Natural killer cell treated with Interleukin-12 subunit alpha and Interleukin-12 subunit beta and Interleukin-15 and Interleukin-18, amount 100 ng/mL, for 72 hours (primary cell): Measurements from ENCODE around the gene SUMF1. TPM values are rescaled to one million over a fixed set of nuclear protein-coding genes. Genes with fewer than 3 reads are reported as not detected.
"Not testable (repeated sequence)": the region's sequence is repeated elsewhere in the genome, so short reads cannot be mapped to it uniquely, and the experiment has no call there.

Experiments used
- ATAC-seq, 2 donors: fragments of 150-1000 bp; cut with Tn5 transposase in 1 of 2; sonication (Bioruptor Pico), chemical (Tn5 transposase) in 1 of 2; 2 replicates each; pipeline ENCODE4 v1.10.0; 2021
- DNase-seq: peaks from one replicate; pipeline ENCODE4 v3.0.0; 2022; ENCODE audit warnings: low spot score
- H3K27ac Mint-ChIP-seq, 2 donors: 1 replicate in 1 of 2; 2 replicates in 1 of 2; pipeline ENCODE4 v1.8.0; 2022; ENCODE audit warnings: mixed read lengths in 2 of 2, mild to moderate bottlenecking in 1 of 2, moderate library complexity in 1 of 2
- H3K27me3 Mint-ChIP-seq, 2 donors: 1 replicate in 1 of 2; 2 replicates in 1 of 2; pipeline ENCODE4 v1.8.0; 2022; ENCODE audit warnings: mixed read lengths in 2 of 2
- H3K36me3 Mint-ChIP-seq: one replicate; pipeline ENCODE4 v1.8.0; 2022; ENCODE audit warnings: mixed read lengths
- H3K4me1 Mint-ChIP-seq, 2 donors: 1 replicate in 1 of 2; 2 replicates in 1 of 2; pipeline ENCODE4 v1.8.0; 2022; ENCODE audit warnings: low read depth in 2 of 2, mixed read lengths in 2 of 2, mild to moderate bottlenecking in 1 of 2
- H3K4me3 Mint-ChIP-seq: one replicate; pipeline ENCODE4 v1.8.0; 2022; ENCODE audit warnings: mixed read lengths
- H3K9me3 Mint-ChIP-seq: 2 replicates; pipeline ENCODE4 v1.8.0; 2022; ENCODE audit warnings: mixed read lengths
- total RNA-seq, 2 donors: library from RNA; stranded (reverse); gene quantifications; one replicate each; pipeline ENCODE4 v1.2.3, GENCODE V29; 2022

Gene SUMF1
- total RNA-seq, 2 donors from 2014 or later = 13.6 to 13.7 TPM

DNA sequence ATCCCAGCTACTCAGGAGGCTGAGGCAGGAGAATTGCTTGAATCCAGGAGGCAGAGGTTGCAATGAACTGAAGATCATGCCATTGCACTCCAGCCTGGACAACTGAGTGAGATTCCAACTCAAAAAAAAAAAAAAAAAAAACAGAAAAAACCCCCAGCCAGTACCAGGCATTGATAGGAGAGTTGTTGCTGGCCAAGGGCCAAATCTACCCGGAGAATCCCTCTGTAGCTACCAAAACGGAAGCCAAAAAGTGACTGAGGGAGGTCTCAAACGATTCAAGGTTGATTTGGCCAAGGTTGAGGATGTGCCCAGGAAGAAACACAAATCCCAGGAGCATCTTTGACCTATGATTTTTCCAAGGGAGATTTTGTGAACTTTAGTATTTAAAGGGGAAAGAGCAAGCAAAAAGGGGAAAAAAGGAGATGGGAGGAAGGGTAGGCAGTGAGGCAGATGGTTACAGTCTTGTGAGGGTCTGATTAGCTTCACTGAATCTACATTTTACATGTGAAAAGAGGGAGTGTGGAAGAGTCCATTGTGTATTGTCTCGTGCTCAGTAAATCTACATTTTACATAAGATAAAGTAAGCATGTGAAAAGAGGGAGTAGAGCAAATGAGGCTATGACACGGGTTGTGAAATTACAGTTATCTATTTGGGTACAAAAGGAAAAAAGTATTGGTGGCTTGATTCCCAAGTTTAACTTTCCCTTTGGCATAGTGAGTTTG is 131.1 kb downstream of the SUMF1 start:
- Mint-ChIP-seq H3K27me3 (no peaks in the 10 kb centered on the region), H3K9me3 (no peaks in the 10 kb centered on the region), H3K36me3 (no peaks in the 10 kb centered on the region), H3K4me3 (no peak overlapping the region), H3K27ac (no peak overlapping the region), H3K4me1 (peaks cover 5 to 7% of the 10 kb centered on the region in 2 donors)
- ATAC-seq (no peak), DNase-seq (no peak)

- Mint-ChIP-seq H3K27ac (no peak overlapping the region), H3K4me1 (no peaks in the 10 kb centered on the region), H3K36me3 (peaks cover 8% of the 10 kb centered on the region), H3K27me3 (no peaks in the 10 kb centered on the region), H3K9me3 (peaks cover 8% of the 10 kb centered on the region), H3K4me3 (no peak overlapping the region)
- DNase-seq = no peak
- no peak for ATAC-seq
These were observed 132.5 kb downstream of the SUMF1 start for GRCh38 chr3:4334548-4334947.

DNA sequence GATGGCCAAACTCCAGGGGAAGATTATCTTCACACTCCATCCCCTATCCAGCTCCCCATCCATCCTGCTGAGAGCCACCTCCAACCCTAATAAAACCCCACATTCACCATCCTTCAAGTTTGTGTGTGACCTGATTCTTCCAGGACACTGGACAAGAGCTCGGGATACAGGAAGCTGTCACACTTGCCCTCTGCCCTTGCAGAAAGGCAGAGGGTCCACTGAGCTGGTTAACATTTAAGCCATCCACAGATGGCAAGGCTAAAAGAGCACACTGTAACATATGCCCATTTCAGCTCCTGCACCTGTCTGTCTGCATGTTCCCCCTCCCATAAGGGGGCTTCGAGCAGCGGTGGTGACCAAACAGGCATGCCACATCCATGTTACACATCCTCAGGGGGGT is 134.1 kb downstream of the SUMF1 start:
- Mint-ChIP-seq H3K9me3 (peaks cover 8% of the 10 kb centered on the region), H3K27me3 (no peaks in the 10 kb centered on the region), H3K27ac (no peak overlapping the region), H3K4me3 (no peak overlapping the region), H3K4me1 (no peaks in the 10 kb centered on the region), H3K36me3 (peaks cover 16% of the 10 kb centered on the region)
- ATAC-seq (no peak), DNase-seq (no peak)

DNA sequence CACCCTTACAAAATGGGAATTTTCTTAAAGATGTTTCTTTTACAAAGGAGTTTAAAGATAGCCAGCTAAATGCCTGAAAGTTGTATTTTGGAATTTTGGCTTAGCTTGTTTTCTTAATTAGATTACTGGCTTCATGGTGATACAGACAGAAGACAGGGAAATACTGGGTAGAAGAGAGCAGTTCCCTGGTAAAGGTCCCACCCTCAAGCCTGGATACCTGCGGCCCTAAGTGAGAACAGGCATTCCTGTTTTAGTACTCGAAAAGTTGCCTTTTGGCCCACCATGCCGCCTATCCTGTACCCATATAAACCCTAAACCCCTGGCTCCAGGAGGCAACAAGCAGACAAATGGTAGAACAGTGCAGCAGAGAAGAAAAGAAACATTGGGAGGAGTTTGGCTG is 134.5 kb downstream of the SUMF1 start:
- DNase-seq = no peak
- Mint-ChIP-seq H3K27ac (no peak overlapping the region), H3K36me3 (peaks cover 16% of the 10 kb centered on the region), H3K4me3 (no peak overlapping the region), H3K27me3 (no peaks in the 10 kb centered on the region), H3K9me3 (peaks cover 8% of the 10 kb centered on the region), H3K4me1 (no peaks in the 10 kb centered on the region)
- no peak for ATAC-seq

GRCh38 chr3:4332111-4332510 is 135.0 kb downstream of the SUMF1 start:
- no peak for DNase-seq
- Mint-ChIP-seq H3K36me3 (peaks cover 16% of the 10 kb centered on the region), H3K27ac (no peak overlapping the region), H3K4me1 (no peaks in the 10 kb centered on the region), H3K4me3 (no peak overlapping the region), H3K27me3 (no peaks in the 10 kb centered on the region), H3K9me3 (peaks cover 8% of the 10 kb centered on the region)
- no peak for ATAC-seq

DNA sequence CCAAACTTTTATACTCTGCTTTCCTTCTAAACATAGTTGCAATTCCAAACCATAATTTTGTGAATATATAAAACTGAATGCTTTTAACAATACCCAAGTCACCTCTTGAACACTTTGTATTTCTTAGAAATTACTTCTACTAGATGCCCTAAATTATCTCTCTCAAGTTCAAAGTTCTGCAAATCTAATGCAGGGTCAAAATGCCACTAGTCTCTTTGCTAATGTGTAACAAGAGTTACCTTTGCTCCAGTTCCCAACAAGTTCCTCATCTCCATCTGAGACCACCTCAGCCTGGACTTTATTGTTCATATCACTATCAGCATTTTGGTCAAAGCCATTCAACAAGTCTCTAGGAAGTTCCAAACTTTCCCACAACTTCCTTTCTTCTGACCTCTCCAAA is 137.3 kb downstream of the SUMF1 start:
- peaks cover 16% of the 10 kb centered on the region for H3K36me3 Mint-ChIP-seq
- not testable (repeated sequence) for H3K4me3 Mint-ChIP-seq, ATAC-seq, H3K9me3 Mint-ChIP-seq, H3K27me3 Mint-ChIP-seq, H3K4me1 Mint-ChIP-seq, DNase-seq, H3K27ac Mint-ChIP-seq

DNA sequence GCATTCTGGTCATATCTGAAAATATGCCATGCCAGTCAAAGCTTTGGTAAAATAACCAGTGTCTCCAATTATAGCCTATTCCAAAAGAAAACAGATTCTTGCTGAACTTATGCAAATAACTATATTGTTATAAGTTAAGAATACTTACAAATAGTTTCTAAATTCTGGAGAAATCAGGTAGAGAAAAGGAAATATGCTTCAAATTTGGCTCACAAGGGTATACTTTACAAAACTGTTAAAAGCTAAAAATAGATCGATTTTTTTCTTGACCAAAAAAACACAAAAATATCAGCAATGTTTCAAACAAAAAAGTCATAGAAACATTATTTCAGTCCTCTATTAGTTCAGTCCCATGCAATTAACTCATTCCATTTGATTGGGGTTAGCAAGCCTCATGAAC is 140.2 kb downstream of the SUMF1 start:
- DNase-seq = no peak
- H3K36me3 Mint-ChIP-seq = peaks cover 16% of the 10 kb centered on the region
- ATAC-seq = no peak
- peaks cover 8% of the 10 kb centered on the region for H3K9me3 Mint-ChIP-seq
- no peak overlapping the region for H3K27ac Mint-ChIP-seq
- H3K27me3 Mint-ChIP-seq = no peaks in the 10 kb centered on the region
- no peaks in the 10 kb centered on the region for H3K4me1 Mint-ChIP-seq
- no peak overlapping the region for H3K4me3 Mint-ChIP-seq

GRCh38 chr3:4323246-4324027 is 143.6 kb downstream of the SUMF1 start:
- no peak for DNase-seq
- Mint-ChIP-seq H3K9me3 (no peaks in the 10 kb centered on the region), H3K4me1 (no peaks in the 10 kb centered on the region), H3K27me3 (no peaks in the 10 kb centered on the region), H3K4me3 (no peak overlapping the region), H3K36me3 (peaks cover 2% of the 10 kb centered on the region), H3K27ac (no peak overlapping the region)
- no peak for ATAC-seq

DNA sequence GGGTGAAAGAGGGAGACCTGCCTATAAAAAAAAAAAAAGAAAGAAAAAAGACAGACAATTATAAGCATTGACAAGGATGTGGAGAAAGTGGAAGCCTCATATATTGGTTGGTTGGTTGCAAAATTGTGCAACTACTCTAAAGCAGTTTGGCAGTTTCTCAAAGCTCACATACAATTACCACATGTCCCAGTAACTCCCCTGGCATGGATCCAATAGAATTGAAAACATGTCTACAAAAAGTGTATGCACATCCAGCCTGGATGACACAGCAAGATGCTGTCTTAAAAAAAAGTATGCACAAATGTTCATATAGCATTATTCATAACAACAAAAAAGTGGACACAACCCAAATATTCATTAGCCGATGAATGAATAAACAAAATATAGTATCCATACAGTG is 144.4 kb downstream of the SUMF1 start:
- Mint-ChIP-seq H3K27ac (no peak overlapping the region), H3K9me3 (no peaks in the 10 kb centered on the region), H3K4me1 (no peaks in the 10 kb centered on the region), H3K36me3 (no peaks in the 10 kb centered on the region), H3K27me3 (no peaks in the 10 kb centered on the region), H3K4me3 (no peak overlapping the region)
- no peak for ATAC-seq
- no peak for DNase-seq

- Mint-ChIP-seq H3K36me3 (no peaks in the 10 kb centered on the region), H3K27me3 (no peaks in the 10 kb centered on the region), H3K4me3 (no peak overlapping the region), H3K9me3 (no peaks in the 10 kb centered on the region), H3K27ac (no peak overlapping the region), H3K4me1 (no peaks in the 10 kb centered on the region)
- DNase-seq (no peak), ATAC-seq (no peak)
These were observed 145.3 kb downstream of the SUMF1 start for GRCh38 chr3:4321732-4322131.

- ATAC-seq = no peak
- no peaks in the 10 kb centered on the region for H3K4me1 Mint-ChIP-seq
- no peak for DNase-seq
- no peaks in the 10 kb centered on the region for H3K9me3 Mint-ChIP-seq
- no peaks in the 10 kb centered on the region for H3K27me3 Mint-ChIP-seq
- peaks cover 4% of the 10 kb centered on the region for H3K36me3 Mint-ChIP-seq
- no peak overlapping the region for H3K4me3 Mint-ChIP-seq
- no peak overlapping the region for H3K27ac Mint-ChIP-seq
These were observed 146.8 kb downstream of the SUMF1 start for GRCh38 chr3:4320096-4320911.

GRCh38 chr3:4314688-4315087 is 152.4 kb downstream of the SUMF1 start:
- peaks cover 0 to 2% of the 10 kb centered on the region in 2 donors for H3K4me1 Mint-ChIP-seq
- no peak overlapping the region for H3K4me3 Mint-ChIP-seq
- no peak for DNase-seq
- no peaks in the 10 kb centered on the region for H3K9me3 Mint-ChIP-seq
- H3K36me3 Mint-ChIP-seq = peaks cover 4% of the 10 kb centered on the region
- no peak for ATAC-seq
- no peak overlapping the region for H3K27ac Mint-ChIP-seq
- no peaks in the 10 kb centered on the region for H3K27me3 Mint-ChIP-seq

- Mint-ChIP-seq H3K36me3 (peaks cover 4% of the 10 kb centered on the region), H3K4me3 (no peak overlapping the region), H3K4me1 (peaks cover 0 to 2% of the 10 kb centered on the region in 2 donors), H3K27ac (no peak overlapping the region), H3K9me3 (no peaks in the 10 kb centered on the region), H3K27me3 (no peaks in the 10 kb centered on the region)
- no peak for DNase-seq
- ATAC-seq = no peak
These were observed 153.3 kb downstream of the SUMF1 start for GRCh38 chr3:4313606-4314293.
